ENCODE results near the gene SSH2.

Gene SSH2

DNA sequence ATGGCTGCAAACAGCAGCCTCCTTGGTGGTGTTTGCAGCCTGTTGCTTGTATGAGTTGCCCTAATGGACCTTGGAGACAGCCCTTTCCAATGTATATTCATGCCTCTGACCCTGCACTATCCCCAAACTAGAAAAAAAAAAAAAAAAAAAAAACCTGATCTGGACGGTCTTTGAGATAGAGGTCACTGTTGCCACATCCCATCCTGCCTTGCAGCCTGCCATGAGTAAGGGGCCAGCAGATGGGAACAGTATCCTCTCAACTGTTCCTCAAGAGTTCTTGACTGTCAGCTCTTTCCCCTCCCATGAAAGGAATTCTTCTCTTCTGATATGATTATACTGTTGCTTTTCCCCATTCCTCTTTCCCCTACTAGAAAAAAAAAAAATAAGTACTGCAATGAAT lies 152.4 kb downstream of the SSH2 start:
- no peak for DNase-seq (ENCODE audit: low read depth)

- DNase-seq (ENCODE audit: low read depth): no peak
Measured at GRCh38 chr17:29776026-29776425, 154.0 kb downstream of the SSH2 start.

DNA sequence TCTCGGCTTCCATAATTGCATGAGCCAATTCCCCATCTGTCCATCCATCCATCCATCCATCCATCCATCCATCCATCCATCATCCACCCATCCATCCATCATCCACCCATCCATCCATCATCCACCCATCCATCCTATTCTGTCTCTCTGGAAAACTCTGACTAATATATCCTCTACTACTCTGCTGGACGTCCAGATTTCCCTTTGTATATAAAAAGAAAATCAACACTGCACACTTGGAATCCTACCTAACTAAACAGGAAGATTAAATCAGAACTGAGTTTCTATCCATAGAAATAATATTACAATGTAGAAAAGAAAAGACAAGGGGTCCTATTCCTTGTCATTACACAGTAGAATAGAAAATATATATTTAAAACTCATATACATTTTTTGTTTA lies 157.0 kb downstream of the SSH2 start:
- no peak for DNase-seq (ENCODE audit: low read depth)

- no peak for DNase-seq (ENCODE audit: low read depth)
Measured at GRCh38 chr17:29771546-29771945, 158.5 kb downstream of the SSH2 start.

GRCh38 chr17:29769225-29769624 lies 160.8 kb downstream of the SSH2 start:
- DNase-seq (ENCODE audit: low read depth): no peak

DNA sequence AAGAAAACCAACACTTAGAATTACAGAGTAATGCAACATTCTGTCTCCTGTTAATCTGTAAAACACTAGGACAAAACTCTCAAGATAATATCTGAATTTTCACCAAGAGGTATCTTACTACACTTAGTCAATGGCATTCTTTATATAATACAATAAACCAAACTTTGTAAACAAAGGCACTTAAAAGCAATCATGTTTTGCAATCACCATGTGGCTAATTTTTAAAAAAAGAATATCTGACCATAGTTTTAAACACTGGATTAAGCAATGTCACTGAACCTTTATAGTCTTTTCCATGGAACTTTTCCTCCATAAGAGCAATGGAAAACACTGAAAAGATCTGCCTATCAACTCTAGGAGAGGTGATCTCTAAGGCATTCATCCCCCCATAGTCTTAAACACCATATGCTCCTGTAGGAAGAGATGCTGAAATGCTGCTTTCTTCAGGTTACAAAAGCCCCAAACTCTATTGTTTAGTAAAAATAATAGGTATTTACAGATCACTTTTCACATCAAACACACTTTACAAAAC lies 163.2 kb downstream of the SSH2 start:
- DNase-seq (ENCODE audit: low read depth): no peak

DNA sequence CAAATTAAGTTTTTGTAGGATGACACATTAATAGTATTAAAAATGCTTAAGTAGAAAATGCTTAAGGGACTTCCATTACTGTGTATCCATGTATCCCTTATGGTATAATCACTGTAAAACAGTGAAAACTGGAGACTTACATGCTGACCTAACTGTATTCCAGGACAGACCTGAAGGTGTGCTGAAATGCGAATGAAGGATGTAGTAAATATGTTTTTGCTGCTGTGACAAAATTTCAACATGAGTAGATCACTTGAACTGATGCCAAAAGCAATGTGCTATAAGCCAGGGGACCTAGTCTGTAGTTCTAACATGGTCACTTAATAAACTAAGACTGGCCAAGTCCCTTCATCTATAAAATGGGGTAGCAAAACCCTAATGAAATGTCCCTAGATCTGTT lies 165.3 kb downstream of the SSH2 start:
- DNase-seq (ENCODE audit: low read depth): no peak

GRCh38 chr17:29764217-29764616 lies 165.8 kb downstream of the SSH2 start:
- DNase-seq (ENCODE audit: low read depth): no peak

DNA sequence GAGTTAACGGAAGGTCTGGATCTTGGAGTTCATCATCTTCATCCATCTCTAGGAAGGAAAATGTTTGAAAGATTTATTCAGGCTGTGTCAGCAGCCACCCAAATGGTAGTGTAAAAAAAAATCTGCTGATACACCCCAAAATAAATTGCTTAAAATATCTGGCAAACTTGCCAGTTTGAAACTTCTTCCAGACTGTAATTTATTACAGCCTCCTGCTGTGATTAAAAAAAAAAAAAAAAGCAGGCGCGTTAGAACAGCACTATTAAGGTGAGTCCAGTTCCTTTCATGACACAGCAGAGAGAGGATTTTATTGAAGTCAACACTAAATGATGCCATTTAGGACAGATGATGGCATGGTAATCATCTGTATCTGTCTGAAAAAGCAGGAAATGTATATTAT lies 166.8 kb downstream of the SSH2 start:
- no peak for DNase-seq (ENCODE audit: low read depth)

DNA sequence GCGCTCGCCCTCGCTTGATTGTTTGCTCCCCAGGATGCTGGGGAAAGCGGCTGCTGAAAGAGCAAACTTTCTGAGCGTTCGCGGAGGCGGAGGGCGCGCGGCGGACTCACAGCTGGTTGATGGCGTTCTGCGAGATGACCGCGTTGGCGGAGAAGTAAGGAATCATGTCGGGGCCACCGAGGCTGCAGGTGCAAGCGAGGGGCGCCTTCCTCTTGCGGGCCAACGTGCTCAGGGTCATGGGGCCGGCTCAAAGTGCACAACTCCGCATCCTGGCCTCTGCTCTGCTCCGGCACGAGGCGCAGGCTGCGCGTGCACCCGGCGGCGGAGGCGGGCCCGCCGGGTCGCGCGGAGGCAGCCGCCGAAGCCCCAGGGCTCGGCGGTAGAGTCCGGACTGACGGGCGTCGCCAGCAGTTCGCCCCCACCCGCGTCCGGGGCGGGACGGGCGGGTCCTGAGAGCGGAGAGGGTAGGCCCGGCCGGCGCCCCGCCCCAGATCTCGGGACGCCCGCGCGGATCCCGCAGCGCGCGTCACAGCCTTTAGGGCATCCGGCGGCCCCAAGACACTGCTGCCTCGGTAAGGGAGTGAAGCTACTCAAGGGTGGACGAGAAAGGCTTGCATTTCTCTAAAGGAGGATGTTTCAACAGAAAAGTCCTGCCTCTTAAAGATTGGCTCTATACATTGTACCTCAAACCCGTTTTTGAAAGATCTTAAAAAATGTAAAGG lies 168.8 kb downstream of the SSH2 start:
- peak; percentile 78 for DNase-seq (ENCODE audit: low read depth)

DNA sequence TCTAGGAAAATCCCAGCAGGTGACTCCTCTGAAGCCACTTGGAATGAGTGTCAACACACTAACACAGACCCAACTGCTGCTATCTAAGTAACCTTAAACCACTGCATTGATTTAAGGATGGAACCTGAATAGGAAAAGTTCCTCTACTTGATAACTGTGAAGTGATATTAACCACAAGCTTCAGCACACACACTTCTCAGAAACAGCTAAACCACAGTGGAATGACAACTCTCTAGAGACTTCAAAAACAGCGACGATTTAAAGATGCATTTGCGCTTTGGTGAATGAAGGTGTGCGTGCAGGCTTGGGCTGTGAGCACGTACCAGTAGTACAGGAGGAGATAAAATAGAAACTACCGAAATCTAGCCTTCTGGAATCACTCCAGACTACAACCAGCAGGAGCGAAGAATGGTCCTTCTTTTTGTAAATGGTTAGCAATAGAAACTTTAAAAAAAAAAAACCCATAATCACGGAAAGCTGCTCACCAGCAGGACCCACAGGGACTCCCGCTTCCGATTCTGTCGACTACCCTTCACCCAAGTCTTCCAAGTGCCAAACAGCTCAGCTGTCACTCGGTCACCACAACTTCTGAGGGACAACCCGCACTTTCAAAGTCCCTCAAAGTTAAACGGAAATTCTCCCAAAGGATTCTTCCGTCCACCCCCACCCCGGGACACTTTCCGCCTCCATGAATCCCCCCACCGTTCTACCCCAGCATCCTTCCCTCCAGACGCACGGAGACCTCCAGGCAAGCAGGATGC lies 169.6 kb downstream of the SSH2 start:
- DNase-seq (ENCODE audit: low read depth): peak; percentile 27

GRCh38 chr17:29758255-29758654 lies 171.8 kb downstream of the SSH2 start:
- no peak for DNase-seq (ENCODE audit: low read depth)

- DNase-seq (ENCODE audit: low read depth): no peak
Measured at GRCh38 chr17:29757788-29758187, 172.2 kb downstream of the SSH2 start.

DNA sequence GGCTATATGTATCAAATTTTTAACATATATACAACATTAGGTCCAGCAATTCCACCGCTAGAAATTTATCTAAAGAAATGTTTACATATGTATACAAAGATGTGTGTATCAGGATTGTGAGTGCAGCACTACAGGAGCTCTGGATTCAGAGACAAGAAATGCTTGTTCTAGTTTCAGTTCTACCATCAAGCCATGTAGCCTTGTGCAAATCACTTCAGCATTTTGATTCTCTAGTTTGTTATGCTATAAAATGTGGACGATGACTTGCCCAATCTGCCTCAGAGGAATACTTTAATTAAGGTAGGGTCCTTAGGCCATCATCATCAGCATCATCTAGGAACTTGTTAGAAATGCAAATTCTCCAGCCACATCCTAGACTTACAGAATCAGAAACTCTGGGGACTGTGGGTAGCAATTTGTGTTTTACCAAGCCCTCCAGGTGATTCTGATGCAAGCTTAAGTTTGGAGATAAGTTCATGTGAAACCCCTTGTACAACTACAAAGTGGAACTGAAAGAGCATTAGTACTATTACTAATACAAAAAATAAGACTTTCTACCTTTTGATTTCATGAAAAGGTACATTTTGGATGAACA lies 176.1 kb downstream of the SSH2 start:
- no peak for DNase-seq (ENCODE audit: low read depth)

DNA sequence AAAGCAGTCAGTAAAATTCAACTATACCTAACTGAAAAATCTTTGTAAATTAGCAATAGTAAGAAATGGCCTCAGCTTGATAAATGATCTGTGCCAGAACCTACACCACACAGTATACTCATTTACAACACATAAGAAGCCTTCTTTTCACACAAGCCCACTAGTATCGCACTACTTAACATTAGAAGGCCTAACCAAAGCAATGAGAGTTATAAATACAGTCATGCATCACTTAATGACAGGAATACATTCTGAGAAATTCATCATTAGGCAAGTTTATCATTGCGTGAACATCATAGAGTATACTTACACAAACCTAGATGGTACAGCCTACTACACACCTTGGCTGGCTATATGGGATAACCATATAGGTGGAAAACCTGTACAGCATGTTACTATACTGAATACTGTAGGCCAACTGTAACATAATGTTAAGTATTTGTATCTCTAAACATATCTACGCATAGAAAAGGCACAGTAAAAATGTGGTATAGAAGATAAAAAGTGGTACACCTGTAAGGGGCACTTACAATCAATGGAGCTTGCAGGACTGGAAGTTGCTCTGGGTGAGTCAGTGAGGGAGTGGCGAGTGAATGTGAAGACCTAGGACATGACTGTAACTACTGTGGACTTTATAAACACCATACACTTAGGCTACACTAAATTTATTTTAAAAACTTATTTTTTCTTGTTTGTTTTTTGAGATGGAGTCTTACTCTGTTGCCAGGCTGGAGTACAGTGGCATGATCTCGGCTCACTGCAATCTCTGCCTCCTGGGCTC lies 180.8 kb downstream of the SSH2 start:
- DNase-seq (ENCODE audit: low read depth): no peak

DNA sequence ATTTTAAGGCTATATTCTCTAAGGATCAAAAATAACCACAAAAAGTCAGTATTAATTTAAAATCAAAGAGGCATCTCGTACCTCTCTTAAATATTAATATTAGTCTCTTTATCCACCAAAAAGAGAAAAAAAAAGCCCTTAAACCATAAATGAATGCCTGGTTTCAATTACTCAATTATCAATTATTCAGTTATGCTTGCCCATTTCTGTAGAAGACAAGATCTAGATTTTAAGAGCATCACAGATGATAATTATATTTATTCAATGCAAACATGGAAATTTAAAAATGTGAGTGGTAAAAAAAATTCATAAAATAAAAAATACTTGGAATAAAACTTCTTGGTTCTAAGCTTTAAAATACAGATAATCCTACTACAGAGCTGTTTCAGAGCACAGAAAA lies 181.6 kb downstream of the SSH2 start:
- DNase-seq (ENCODE audit: low read depth): no peak

GRCh38 chr17:29747660-29748059 lies 182.4 kb downstream of the SSH2 start:
- DNase-seq (ENCODE audit: low read depth): no peak

DNA sequence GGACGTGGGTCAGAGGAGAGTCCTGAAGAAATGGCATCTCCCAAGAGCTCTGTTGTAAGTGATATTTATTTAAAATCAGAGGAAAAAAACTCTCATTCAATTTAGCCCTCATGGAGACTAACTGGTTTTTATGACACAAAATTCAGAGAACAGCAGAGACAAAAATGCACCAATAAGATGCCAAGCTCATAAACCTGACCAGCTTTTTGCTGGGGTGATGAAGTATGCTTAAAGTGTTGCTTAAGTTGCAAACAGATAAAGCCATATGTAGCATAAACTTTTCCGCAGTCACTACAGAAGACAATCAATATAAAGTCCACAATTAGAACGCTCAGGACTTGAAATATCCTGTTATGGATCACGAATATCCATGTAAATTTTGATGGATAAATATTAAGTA lies 183.4 kb downstream of the SSH2 start:
- DNase-seq (ENCODE audit: low read depth): no peak

GRCh38 chr17:29744121-29744520 lies 185.9 kb downstream of the SSH2 start:
- DNase-seq (ENCODE audit: low read depth): no peak

DNA sequence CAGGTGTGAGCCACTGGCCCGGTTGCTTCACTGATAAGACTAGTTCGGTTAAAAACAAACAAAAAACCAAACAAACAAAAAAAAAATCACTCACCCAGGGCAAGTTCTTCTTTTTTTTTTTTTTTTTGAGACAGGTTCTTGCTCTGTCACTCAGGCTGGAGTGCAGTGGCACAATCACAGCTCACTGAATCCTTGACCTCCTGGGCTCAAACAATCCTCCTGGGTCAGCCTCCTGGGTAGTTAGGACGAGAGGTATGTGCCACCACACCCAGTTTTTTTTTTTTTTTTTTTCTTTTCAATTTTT lies 187.9 kb downstream of the SSH2 start:
- no peak for DNase-seq (ENCODE audit: low read depth)

DNA sequence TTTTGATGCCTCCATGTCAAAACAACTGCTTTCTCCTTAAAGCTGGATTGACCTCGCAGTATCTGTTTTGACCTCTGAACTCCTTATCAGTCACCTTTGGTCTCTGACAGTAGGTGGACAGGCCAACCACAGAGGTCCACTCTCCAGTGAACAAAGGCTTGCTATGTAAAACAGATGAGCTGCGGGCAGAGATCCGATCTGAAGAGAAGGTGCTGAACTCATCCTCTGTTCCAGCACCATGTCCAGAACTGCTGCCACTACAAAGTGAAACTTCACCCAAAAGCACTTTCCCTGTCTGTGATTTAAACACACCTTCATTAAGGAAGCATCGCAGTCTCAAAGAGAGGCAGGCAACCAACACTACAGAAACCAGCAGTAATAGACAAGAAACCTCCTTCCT lies 190.0 kb downstream of the SSH2 start:
- no peak for DNase-seq (ENCODE audit: low read depth)

DNA sequence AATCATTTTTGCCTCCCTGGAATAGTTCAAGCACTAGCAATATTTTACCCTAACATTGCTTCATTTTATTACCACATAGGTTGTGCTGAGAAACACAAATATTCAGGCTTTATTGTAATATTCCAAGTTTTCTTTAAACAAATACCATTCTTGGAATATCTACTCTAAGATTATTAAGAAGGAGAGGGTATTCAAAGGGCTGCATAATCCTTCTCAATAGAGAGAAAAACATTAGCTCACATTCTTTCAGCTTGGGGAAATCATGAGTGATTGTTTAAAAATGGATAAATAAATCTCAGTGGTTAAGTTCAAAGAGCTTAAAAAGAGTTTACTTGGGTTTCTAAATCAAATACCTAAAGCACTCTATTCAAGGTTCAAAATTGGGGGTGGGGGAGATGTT lies 195.4 kb downstream of the SSH2 start:
- no peak for DNase-seq (ENCODE audit: low read depth)

DNA sequence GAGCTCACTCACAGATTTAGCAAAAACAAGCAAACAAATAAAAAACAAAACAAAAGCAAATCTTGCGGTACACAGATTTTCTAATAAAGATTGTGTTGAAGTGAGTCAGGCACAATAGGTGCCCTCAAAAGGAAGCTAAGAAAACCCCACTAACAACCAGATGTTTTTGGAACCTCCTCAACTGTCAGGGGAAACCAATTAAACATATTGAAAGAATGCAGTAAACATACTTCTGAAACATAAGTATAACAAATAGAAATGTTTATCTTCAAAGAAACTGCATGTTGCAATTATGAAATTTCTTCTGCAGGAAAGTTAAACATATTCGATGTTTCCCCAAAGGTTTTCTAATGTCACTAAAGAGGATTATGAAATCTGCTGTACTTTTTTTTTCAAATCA lies 196.9 kb downstream of the SSH2 start:
- no peak for DNase-seq (ENCODE audit: low read depth)
